ENCODE results near the gene UBE2N.

The UBE2N gene

DNA sequence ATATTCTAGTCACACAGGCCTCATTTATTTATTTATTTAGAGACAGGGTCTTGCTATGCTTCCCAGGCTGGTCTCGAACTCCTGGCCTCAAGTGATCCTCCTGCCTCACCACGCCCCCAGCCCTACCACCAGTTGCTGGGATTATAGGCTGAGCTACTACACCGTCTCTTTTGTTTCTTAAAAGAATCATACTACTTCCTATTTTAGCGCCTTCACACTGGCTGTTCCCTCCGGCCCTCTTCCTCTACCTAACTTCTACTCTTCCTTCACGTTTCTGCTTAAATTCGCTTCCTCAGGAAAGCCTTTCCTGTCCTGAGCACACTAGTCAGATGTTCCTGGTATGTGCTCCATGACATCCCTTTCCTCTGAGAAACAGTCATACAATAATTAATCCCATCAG, 19.2 kb upstream of the UBE2N start:
- no peaks in the 10 kb centered on the region for H3K27me3 ChIP-seq (ENCODE audit: control insufficient read depth, insufficient read depth, low read length)
- no peak overlapping the region for H3K4me3 ChIP-seq (ENCODE audit: low read length)
- no peaks in the 10 kb centered on the region for H3K36me3 ChIP-seq (ENCODE audit: control insufficient read depth, insufficient read depth, low read length)
- H3K9ac ChIP-seq (ENCODE audit: low read length) = no peak overlapping the region
- no peak overlapping the region for H3K27ac ChIP-seq (ENCODE audit: low read depth, low read length)
- no peaks in the 10 kb centered on the region for H3K4me1 ChIP-seq (ENCODE audit: control insufficient read depth, insufficient read depth, low read length)

DNA sequence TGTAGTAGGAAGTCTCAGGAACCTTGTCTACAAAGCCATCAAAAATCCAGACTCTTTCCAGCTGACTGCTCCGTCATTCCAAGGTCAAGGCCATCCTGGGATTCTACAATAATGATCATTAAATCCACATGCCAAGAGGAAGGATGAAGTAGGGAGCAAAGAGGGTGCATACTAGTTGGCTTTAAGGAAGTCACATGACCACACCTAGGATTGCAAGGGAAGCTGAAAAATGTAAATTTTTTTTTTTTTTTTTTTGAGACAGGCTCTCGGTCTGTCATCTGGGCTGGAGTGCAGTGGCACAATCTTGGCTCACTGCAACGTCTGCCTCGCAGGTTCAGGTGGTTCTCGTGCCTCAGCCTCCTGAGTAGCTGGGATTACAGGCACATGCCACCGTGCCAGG, 18.3 kb upstream of the UBE2N start:
- Histone ChIP-seq H3K36me3 (ENCODE audit: control insufficient read depth, insufficient read depth, low read length) (no peaks in the 10 kb centered on the region), H3K27ac (ENCODE audit: low read depth, low read length) (no peak overlapping the region), H3K4me3 (ENCODE audit: low read length) (no peak overlapping the region), H3K27me3 (ENCODE audit: control insufficient read depth, insufficient read depth, low read length) (no peaks in the 10 kb centered on the region), H3K4me1 (ENCODE audit: control insufficient read depth, insufficient read depth, low read length) (no peaks in the 10 kb centered on the region), H3K9ac (ENCODE audit: low read length) (no peak overlapping the region)

DNA sequence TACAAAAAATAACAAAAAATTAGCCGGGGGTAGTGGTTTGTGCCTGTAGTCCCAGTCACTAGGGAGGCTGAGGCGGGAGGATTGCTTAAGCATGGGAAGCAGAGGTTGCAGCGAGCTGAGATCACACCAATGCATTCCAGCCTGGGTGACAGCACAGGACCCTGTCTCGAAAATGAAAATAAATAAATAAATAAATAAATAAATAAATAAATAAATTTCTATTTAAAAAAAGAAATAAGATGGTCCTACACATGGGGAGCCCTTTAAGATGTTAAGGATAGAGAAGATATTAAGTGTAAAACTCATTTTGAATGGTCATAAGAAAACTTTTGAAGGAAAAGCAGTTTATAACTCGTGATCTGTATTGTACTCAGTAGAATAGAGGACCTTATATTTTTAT, 17.4 kb upstream of the UBE2N start:
- Histone ChIP-seq H3K4me1 (ENCODE audit: control insufficient read depth, insufficient read depth, low read length) (no peaks in the 10 kb centered on the region), H3K4me3 (ENCODE audit: low read length) (no peak overlapping the region), H3K27ac (ENCODE audit: low read depth, low read length) (no peak overlapping the region), H3K36me3 (ENCODE audit: control insufficient read depth, insufficient read depth, low read length) (no peaks in the 10 kb centered on the region), H3K27me3 (ENCODE audit: control insufficient read depth, insufficient read depth, low read length) (no peaks in the 10 kb centered on the region), H3K9ac (ENCODE audit: low read length) (no peak overlapping the region)

DNA sequence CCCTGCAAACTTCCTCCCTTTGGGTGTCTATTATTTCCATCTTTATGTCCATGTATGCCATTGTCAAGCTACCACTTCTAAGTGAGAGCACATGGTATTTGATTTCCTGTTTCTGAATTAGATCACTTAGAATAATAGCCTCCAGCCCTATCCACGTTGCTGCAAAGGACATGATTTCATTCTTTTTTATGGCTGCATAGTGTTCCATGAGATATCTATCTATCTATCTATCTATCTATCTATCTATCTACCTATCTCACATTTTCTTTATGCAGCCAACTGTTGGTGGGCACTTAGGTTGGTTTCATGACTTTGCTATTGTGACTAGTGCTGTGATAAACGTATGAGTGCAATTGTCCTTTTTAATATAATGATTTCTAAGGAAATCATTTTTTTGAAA, 14.3 kb upstream of the UBE2N start:
- no peaks in the 10 kb centered on the region for H3K36me3 ChIP-seq (ENCODE audit: control insufficient read depth, insufficient read depth, low read length)
- H3K27me3 ChIP-seq (ENCODE audit: control insufficient read depth, insufficient read depth, low read length) = no peaks in the 10 kb centered on the region
- H3K4me1 ChIP-seq (ENCODE audit: control insufficient read depth, insufficient read depth, low read length) = no peaks in the 10 kb centered on the region
- H3K9ac ChIP-seq (ENCODE audit: low read length) = no peak overlapping the region
- no peak overlapping the region for H3K4me3 ChIP-seq (ENCODE audit: low read length)
- no peak overlapping the region for H3K27ac ChIP-seq (ENCODE audit: low read depth, low read length)

DNA sequence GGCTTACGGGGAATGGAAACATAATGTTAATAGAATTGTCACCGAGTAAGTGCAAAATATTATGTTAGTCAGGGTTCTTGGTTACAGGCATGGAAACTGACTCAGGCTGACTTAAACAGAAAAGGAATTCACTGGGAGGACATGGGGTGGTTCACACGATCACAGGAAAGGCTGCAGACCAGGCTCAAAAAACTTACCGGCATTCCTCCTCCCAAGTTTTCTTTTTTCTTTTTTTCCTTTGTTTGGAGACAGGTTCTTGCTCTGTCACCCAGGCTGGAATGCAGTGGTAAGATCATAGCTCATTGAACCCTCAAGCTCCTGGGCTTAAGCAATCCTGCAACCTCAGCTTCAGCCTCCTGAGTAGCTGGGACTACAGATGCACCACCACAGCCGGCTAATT, 11.9 kb upstream of the UBE2N start:
- Histone ChIP-seq H3K9ac (ENCODE audit: low read length) (no peak overlapping the region), H3K4me3 (ENCODE audit: low read length) (no peak overlapping the region), H3K36me3 (ENCODE audit: control insufficient read depth, insufficient read depth, low read length) (no peaks in the 10 kb centered on the region), H3K27me3 (ENCODE audit: control insufficient read depth, insufficient read depth, low read length) (no peaks in the 10 kb centered on the region), H3K27ac (ENCODE audit: low read depth, low read length) (no peak overlapping the region), H3K4me1 (ENCODE audit: control insufficient read depth, insufficient read depth, low read length) (no peaks in the 10 kb centered on the region)

DNA sequence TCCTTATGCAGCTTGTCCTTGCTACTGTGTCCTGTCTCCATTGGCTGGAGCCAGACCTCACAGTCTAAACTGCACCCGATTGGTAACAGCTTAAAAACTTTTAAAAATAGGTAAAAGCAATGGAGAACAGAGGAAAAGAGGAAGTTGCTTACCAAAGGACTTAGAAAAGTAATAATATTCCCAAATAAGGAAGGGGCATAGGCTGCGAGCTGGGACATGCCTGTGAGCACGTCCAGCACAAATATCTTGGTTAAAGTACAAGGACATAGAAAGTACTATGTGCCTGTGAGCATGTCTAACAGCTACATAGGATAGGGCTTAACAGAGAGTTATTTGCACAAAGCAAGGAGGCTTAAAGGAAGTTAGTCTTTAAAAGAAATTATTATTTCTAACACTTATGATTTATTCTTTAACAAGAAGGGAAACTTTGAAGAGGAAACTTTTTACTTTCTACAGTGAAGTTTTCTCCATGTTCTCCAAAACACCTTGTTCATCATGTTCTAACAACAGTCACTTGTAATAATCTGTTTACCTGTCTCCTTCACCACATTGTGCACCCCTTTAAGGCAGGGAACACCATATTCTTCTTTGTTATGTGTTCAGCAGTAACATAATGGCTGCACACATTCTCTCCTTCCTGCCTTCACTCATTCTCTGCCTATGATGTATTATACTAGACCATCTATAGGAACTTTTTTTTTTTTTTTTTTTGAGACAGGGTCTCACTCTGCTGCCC, 9.8 kb upstream of the UBE2N start:
- H3K27me3 ChIP-seq (ENCODE audit: control insufficient read depth, insufficient read depth, low read length) = no peaks in the 10 kb centered on the region
- no peak overlapping the region for H3K27ac ChIP-seq (ENCODE audit: low read depth, low read length)
- no peak overlapping the region for H3K4me3 ChIP-seq (ENCODE audit: low read length)
- H3K4me1 ChIP-seq (ENCODE audit: control insufficient read depth, insufficient read depth, low read length) = no peaks in the 10 kb centered on the region
- H3K9ac ChIP-seq (ENCODE audit: low read length) = no peak overlapping the region
- no peaks in the 10 kb centered on the region for H3K36me3 ChIP-seq (ENCODE audit: control insufficient read depth, insufficient read depth, low read length)

DNA sequence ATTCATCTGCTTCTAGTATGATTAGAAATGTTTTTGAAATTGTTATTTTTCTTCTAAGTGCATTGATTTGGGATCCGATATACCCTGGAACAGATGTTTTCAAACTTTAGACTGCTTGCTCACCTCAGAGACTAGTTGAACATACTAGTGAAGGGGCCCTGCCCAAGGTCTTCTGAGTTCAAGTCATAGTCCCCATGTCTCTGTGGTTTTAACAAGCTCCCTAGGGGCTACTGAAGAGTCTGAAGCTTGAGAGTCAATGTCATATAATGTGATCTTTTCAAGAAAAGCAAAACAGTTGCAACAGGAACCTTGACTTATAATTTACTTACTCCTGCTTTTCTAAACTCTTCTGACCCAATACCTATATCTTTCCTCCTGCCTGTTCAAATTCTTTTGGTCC, 7.5 kb upstream of the UBE2N start:
- H3K27ac ChIP-seq (ENCODE audit: low read depth, low read length) = no peak overlapping the region
- H3K9ac ChIP-seq (ENCODE audit: low read length) = no peak overlapping the region
- H3K4me3 ChIP-seq (ENCODE audit: low read length) = no peak overlapping the region
- H3K36me3 ChIP-seq (ENCODE audit: control insufficient read depth, insufficient read depth, low read length) = no peaks in the 10 kb centered on the region
- no peaks in the 10 kb centered on the region for H3K4me1 ChIP-seq (ENCODE audit: control insufficient read depth, insufficient read depth, low read length)
- H3K27me3 ChIP-seq (ENCODE audit: control insufficient read depth, insufficient read depth, low read length) = no peaks in the 10 kb centered on the region

DNA sequence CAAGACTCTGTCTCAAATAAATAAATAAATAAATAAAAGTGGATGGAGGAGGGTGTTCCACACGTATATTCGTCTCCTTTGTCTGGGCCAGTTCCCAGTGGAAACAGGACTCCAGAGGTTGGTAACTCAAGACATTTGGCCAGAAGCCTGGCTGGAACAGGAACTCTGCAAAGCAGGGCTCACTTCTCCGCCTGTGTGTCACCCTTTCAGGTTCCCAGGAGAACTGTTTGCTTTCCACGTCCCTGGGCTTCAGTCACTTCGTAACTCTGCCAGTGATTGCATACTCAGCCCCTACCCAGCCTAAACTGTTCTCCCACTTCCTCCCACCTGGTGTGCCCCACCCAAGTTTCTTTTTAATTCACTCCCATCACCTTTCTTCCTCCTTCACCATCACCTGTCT, 7.0 kb upstream of the UBE2N start:
- Histone ChIP-seq H3K4me3 (ENCODE audit: low read length) (no peak overlapping the region), H3K9ac (ENCODE audit: low read length) (no peak overlapping the region), H3K36me3 (ENCODE audit: control insufficient read depth, insufficient read depth, low read length) (no peaks in the 10 kb centered on the region), H3K27ac (ENCODE audit: low read depth, low read length) (no peak overlapping the region), H3K27me3 (ENCODE audit: control insufficient read depth, insufficient read depth, low read length) (no peaks in the 10 kb centered on the region), H3K4me1 (ENCODE audit: control insufficient read depth, insufficient read depth, low read length) (no peaks in the 10 kb centered on the region)

DNA sequence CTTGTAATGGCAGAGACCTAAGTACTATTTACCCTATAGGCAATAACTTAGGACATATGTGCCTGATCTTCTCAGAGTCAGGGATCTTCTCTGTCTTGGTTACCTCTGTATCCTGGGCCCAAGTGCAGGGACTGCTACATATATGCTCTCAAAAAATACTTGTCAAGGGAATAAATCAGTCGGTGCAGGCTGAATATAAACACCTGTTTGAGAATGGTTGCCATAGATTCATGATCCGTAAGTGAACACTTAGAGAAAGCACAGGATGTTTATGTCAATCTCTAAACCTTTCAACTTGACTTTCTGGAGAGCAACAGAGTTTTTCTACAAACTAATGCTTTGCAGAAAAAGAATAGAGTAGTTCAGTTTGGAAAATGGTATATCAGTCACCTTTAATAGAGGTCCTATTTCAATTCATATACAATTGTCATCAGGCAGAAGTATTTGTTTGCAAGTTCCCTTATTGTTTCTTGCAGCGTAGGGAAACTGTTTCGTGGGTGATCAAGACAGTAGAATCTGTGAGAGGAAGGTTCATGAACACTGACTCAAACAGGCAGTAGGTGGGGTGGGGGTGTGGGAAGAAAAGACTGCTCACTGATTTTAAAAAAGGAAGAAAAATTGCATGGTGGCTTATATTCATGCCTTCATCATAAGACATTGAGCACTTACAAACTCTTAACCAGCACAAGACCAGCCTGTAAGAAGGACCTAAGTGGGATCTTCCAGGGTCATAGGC, 6.0 kb upstream of the UBE2N start:
- H3K4me3 ChIP-seq (ENCODE audit: low read length) = no peak overlapping the region
- no peaks in the 10 kb centered on the region for H3K36me3 ChIP-seq (ENCODE audit: control insufficient read depth, insufficient read depth, low read length)
- H3K4me1 ChIP-seq (ENCODE audit: control insufficient read depth, insufficient read depth, low read length) = peaks cover 2% of the 10 kb centered on the region
- H3K9ac ChIP-seq (ENCODE audit: low read length) = no peak overlapping the region
- H3K27me3 ChIP-seq (ENCODE audit: control insufficient read depth, insufficient read depth, low read length) = no peaks in the 10 kb centered on the region
- H3K27ac ChIP-seq (ENCODE audit: low read depth, low read length) = no peak overlapping the region

DNA sequence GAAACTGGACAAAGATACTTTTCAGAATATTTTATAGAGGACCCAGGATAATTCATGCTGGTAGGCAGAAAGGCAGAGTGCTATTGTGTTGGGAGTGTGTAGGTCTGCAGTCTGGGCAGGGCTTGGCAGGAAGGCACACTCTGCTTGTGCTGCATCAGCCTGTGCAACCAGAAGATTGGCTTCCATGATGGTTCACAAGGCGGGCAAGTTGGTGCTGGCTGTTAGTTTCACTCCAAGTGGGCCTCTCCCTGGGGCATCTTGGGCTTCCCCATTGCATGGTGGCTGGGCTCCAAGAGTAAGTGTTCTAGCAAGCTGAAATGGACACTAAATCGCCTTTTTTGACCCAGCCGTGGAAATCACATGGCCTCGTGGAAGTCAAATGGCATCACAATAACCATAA, 1.8 kb upstream of the UBE2N start:
- Histone ChIP-seq H3K9ac (ENCODE audit: low read length) (no peak overlapping the region), H3K4me1 (ENCODE audit: control insufficient read depth, insufficient read depth, low read length) (peaks cover 14% of the 10 kb centered on the region), H3K27me3 (ENCODE audit: control insufficient read depth, insufficient read depth, low read length) (no peaks in the 10 kb centered on the region), H3K36me3 (ENCODE audit: control insufficient read depth, insufficient read depth, low read length) (no peaks in the 10 kb centered on the region), H3K4me3 (ENCODE audit: low read length) (no peak overlapping the region), H3K27ac (ENCODE audit: low read depth, low read length) (no peak overlapping the region)

DNA sequence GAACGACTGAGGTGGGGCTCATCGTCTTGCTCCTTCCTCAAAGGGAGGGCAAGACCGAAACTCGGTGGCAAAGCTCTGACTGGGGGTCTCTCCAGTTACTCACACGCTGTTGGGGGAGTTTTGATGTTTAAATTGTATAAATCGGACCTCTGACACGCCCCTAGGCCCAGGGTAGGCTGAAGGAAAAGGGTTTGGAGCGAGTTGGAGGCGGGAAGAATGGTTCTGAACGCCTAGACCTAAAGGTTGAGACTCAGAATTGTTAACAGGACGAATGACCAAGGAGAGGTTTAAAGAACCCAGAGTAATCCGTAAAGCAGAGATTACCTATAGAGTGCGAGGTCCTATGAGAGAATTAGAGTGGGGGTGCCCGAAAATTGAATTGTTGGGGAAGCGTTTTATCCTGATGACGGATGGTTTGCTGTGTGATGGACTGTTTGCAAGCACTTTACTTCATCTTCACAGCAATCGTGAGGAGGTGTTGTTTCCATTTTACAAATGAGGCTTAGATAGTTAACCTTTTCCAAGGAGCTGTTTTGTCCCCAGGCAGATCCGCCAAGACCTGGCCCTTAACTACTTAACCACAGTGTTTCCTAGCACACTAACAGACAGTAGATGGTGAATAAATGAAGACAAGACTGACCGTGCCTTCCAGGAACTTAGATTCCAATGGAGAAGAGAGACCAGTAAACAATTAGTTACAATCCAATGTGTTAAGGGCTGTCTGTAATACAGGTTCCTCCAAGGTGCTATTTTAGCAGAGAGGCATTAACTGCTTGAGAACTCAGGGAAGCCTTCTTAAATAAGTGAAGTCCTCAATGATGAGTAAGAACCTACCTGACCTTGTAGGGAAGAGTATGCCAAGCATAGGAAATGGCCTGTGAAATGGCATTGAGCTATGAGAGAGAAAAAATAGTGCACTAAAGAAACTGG, 929 bp upstream of the UBE2N start:
- peak overlapping the region; percentile 77 for H3K9ac ChIP-seq (ENCODE audit: low read length)
- H3K27ac ChIP-seq (ENCODE audit: low read depth, low read length) = peak overlapping the region; percentile 92
- no peaks in the 10 kb centered on the region for H3K36me3 ChIP-seq (ENCODE audit: control insufficient read depth, insufficient read depth, low read length)
- H3K27me3 ChIP-seq (ENCODE audit: control insufficient read depth, insufficient read depth, low read length) = no peaks in the 10 kb centered on the region
- H3K4me3 ChIP-seq (ENCODE audit: low read length) = peak overlapping the region; percentile 78
- H3K4me1 ChIP-seq (ENCODE audit: control insufficient read depth, insufficient read depth, low read length) = peaks cover 14% of the 10 kb centered on the region

DNA sequence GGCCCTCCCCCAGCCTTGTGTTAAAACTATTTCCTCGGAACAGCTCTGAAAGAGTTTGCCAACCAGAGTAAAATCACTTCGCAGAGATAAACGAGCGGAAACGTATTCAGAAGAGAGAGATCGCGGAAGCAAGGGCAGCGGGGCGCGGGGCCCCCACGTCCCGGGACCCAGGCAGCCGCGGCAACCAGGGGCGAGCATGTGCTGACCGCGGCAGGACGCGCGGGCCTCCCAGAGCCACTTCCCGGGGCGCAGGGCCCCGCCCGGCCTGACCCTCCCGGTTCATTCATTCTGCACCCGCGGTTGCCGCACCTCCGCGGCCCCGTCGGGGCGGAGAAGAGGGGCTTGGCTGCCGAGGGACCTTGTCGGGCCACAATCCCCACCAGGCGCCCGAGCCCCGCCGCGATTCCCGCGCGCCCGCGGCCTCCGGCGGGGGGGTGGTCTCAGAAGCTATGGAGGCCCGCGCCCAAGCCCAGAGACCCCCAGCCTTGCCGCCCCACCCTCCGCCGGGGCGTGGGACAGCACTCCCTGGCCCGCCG, 598 bp downstream of the UBE2N start:
- Histone ChIP-seq H3K27ac (ENCODE audit: low read depth, low read length) (peak overlapping the region; percentile 92), H3K4me3 (ENCODE audit: low read length) (peak overlapping the region; percentile 83), H3K9ac (ENCODE audit: low read length) (peak overlapping the region; percentile 82), H3K4me1 (ENCODE audit: control insufficient read depth, insufficient read depth, low read length) (peaks cover 14% of the 10 kb centered on the region), H3K36me3 (ENCODE audit: control insufficient read depth, insufficient read depth, low read length) (no peaks in the 10 kb centered on the region), H3K27me3 (ENCODE audit: control insufficient read depth, insufficient read depth, low read length) (no peaks in the 10 kb centered on the region)
